ENCODE data around the gene C4orf17.
A peak's percentile ranks its signal among the peaks of the same experiment; 100 is the strongest.
"Not testable (repeated sequence)": the region's sequence is repeated elsewhere in the genome, so short reads cannot be mapped to it uniquely, and the experiment has no call there.

The C4orf17 gene

GRCh38 chr4:99510721-99511120, at the start of gene C4orf17:
Gene C4orf17 (plus strand): TSS chr4:99511021. CDS start chr4:99513082, 2,061 bp downstream.
- DNase-seq (ENCODE audit: low read depth in 2 of 2) = no peak

DNA sequence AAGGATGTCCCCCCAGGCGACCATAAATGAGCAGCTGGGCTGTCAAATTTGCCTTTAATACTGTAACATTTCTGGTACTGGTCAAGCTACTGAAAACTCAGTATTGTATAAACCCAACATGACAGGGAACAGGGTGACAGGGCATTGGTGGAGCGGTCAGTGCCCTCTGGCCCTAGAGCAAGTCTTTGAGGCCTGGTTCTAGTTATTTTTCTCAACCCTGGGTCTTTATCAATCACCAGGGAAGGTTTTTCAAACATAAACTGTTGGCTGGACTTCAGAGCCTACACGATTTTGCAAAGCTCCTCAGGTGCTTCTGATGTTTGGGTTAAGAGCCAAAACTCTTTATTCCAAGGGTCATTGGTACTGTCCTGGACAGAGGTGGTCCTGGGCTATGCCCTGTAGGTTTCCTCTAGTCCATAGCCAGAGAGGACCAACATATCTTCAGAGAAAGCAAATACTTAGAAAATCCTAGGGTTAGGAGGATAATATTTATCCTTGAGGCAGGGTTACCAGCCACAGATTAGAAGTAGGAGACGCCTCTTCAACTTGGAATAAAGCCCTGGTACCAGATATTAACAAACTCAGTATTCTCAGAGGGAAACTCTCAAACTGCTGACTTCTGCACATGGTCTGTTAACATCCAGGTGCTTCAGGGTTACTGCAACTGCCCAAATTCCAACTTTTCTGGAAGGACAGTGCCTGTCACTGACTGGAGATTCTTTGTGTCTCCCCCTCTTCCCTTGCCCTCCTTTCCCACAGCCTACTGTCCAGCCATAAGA, 49.0 kb upstream of the C4orf17 start:
- DNase-seq (ENCODE audit: low read depth in 2 of 2) = no peak

GRCh38 chr4:99462875-99463464, 47.9 kb upstream of the C4orf17 start:
- DNase-seq (ENCODE audit: low read depth in 2 of 2) = peak in 1 of 2 donors; percentile 1

DNA sequence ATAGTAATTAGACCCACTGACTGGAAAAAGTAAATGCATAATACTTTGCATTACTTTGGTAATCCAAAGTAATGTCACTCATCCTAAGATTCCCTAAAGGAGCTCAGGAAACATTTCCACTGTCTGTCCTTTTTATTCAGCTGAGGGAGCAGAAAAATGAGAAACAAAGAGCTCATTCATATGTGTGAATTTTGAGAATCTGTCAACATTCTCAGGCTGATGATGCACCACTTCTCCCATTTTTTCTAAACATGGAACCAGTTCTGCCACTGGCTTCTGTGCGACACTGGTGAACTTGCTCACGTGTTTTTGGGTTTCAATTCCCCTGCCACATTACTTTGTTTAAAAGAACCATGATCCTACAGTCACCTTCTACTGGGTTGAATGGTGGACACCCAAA, 47.3 kb upstream of the C4orf17 start:
- no peak for DNase-seq (ENCODE audit: low read depth in 2 of 2)

DNA sequence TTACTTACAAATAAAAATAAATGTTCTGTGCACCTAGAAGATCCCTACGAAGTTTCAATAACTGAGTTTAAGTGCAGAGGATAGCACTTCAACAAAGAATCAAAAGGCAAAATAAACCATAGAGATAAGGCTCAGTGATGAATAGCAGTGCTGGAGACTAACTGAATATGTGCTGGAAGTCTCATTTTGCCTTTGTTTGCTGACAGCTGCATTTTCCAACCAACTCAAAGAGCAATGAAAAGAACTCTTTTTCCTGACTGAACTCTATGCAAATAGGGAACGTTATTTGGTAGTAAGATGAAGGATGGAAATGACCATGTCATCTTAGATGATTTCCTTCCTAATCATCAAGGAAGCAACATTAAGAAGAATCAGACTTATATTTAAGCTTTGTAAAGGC, 42.9 kb upstream of the C4orf17 start:
- DNase-seq (ENCODE audit: low read depth in 2 of 2) = no peak

DNA sequence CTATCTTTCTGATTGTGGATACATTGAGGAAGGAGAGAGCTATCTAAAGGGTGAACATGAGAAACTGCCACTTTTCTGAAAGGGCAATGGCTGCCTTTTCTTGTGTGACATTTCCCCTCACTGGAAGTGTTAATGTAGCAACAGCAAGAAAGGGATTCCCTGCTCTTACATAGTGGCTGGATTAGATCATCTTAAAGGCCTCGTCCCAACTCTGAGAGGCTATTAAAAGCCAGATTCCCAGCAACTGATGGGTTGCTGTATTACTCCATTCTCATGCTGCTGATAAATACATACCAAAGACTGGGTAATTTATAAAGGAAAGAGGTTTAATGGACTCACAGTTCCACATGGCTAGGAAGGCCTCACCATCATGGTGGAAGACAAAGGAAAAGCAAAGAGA, 41.9 kb upstream of the C4orf17 start:
- no peak for DNase-seq (ENCODE audit: low read depth in 2 of 2)

DNA sequence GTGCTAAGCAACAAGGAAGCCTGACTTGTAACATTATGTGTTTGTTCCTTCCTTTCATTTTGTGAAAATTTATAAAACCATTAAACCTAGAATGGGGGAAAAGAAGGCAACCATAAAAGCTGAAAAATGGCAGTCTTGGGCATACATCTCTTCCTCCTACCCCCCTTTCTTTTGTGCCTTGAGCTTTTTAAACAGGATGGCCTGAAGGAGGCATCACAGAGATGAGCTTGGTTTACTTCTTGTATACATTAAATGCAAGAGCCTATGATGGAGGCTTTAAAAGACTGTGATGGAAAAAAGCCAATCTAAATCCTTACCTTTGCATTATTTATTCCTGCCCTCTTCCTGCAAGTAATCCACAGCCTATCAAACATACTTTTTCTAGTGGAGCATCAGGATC, 39.5 kb upstream of the C4orf17 start:
- no peak for DNase-seq (ENCODE audit: low read depth in 2 of 2)

DNA sequence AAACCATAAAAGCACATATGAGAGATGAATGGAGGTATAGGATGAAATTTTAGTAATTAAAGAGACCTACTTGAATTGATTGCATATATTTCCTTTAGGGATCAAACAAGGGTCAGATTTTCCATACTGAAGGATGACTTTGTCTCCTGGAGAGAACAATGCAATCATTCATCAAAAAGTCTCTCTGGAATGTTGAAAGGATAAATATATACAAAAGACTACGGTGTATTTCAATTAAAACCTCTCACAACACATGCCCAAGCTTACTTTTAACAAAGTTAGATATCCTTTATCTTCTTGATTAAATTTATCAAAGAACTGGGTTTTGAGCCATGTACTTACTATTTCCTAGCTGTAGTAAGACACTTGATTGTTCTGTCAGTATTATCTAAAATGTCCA, 38.9 kb upstream of the C4orf17 start:
- no peak for DNase-seq (ENCODE audit: low read depth in 2 of 2)

- DNase-seq (ENCODE audit: low read depth in 2 of 2) = no peak
Measured at GRCh38 chr4:99473131-99473530, 37.7 kb upstream of the C4orf17 start.

DNA sequence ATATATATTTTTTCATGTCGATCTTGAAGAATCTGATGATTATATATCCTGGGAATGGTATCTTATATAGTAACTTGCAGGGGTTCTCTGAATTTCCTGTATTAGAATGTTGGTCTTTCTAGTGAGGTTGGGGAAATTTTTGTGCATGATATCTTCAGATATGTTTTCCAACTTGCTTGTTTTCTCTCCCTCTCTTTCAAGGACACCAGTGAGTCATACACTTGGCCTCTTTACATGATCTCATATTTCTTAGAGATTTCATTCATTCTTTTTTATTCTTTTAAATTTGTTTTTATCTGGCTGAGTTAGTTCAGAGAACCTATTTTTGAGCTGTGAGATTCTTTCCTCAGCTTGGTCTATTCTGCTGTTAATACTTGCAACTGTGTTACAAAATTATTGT, 27.2 kb upstream of the C4orf17 start:
- no peak for DNase-seq (ENCODE audit: low read depth in 2 of 2)

- no peak for DNase-seq (ENCODE audit: low read depth in 2 of 2)
Measured at GRCh38 chr4:99485212-99485611, 25.6 kb upstream of the C4orf17 start.

DNA sequence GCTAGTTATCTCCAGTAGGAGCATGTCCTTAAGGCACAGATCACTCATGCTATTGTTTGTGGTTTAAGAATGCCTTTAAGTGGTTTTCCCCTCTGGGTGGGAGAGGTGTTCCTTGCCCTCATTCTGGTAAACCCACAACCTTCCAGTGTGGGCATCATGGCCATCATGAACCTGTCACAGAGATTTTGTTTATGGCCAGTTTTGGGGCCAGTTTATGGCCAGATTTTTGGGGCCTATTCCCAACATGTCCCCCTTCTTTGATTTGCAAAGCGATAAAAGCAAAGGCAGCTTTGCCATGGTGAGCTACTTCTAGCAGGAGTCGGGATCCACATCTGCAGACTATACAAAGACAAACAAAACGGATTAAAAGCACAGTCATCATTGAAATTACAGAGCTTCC, 24.2 kb upstream of the C4orf17 start:
- not testable (repeated sequence) for DNase-seq (ENCODE audit: low read depth in 2 of 2)

- no peak for DNase-seq (ENCODE audit: low read depth in 2 of 2)
Measured at GRCh38 chr4:99490286-99490685, 20.5 kb upstream of the C4orf17 start.

DNA sequence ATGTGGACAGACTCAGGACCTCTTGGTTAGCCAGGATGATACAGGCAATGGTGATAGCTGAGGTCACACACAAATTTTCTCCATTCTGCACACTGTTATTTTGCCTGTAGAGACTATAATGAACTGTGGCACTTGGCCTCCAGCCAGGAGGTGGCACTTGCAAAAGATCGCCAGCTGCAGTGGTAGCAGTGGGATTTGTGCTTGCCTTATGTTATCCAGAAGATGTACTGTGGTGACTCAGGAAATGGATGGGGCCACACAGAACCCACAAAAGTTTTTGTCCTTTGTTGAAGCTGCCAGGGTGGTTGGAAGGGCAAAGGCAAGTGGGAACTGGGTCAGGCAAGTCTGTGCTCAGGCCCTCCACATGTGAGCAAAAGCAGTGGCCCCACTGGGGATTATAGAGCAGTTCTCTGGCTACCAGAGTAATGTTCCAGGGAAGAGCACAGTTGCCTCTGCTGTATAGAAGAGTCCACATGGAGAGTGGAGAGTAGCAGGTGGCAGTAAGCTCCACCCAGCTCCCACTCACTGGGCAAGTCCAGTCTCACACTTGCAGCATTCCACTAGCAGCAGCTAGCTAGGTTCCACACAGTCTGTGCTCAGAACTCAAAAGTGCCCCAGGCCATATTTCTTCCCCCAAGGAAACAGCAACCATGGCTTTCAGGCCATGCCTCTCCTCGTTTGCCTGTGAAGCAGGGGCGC, 5.9 kb upstream of the C4orf17 start:
- DNase-seq (ENCODE audit: low read depth in 2 of 2) = no peak

GRCh38 chr4:99506781-99507180, 4.0 kb upstream of the C4orf17 start:
- no peak for DNase-seq (ENCODE audit: low read depth in 2 of 2)

GRCh38 chr4:99507349-99507748, 3.5 kb upstream of the C4orf17 start:
- no peak for DNase-seq (ENCODE audit: low read depth in 2 of 2)

GRCh38 chr4:99507762-99508161, 3.1 kb upstream of the C4orf17 start:
- DNase-seq (ENCODE audit: low read depth in 2 of 2) = no peak

- DNase-seq (ENCODE audit: low read depth in 2 of 2) = no peak
Measured at GRCh38 chr4:99518601-99519295, 7.9 kb downstream of the C4orf17 start.

DNA sequence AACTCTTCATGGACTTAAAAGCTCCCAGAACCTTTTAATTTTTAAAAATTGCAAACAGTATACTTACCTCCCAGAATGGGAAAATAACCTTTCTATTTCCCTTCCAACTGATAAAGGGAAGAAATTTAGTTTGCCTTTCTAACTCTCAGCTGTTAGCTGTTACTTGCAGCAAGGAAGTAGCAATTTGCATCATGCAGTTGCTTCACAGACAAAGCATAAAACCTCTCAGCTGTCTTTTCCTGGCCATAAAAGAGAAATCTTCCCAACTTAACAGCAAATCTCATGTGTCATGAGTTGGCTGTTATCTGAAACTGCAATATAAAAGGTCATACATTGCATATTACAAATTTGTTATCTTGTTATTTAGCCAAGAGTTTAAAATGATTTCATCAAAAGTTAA, 18.4 kb downstream of the C4orf17 start:
- DNase-seq (ENCODE audit: low read depth in 2 of 2) = no peak

DNA sequence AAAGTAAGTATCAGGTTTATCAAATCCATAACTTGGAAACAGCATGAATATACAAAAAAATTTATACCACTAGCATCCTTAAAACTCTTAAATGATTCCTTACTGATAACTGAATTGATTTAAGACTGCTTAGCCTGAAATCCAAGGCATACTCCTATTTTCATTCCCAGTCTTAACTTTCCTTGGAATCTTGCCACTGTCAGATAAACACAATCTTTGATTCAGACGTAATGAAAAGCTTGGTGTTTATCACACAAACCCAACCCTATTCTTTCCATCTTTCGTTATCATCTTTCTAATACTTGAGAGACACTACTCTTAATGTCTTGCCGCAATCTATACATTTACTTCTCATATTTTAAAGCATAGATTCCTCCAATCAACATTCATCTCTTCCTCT, 19.1 kb downstream of the C4orf17 start:
- DNase-seq (ENCODE audit: low read depth in 2 of 2) = no peak

DNA sequence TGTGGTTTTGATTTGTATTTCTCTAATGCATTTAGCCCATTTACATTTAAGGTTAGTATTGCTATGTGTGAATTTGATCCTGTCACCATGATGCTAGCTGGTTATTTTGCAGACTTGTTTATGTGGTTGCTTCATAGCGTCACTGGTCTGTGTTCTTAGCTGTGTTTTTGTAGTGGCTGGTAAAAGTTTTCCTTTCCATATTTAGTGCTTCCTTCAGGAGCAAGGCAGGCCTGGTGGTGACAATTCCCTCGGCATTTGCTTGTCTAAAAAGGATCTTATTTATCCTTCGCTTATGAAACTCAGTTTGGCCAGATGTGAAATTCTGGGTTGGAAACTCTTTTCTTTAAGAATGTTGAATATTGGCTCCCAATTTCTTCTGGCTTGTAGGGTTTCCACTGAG, 23.9 kb downstream of the C4orf17 start:
- DNase-seq (ENCODE audit: low read depth in 2 of 2) = not testable (repeated sequence)

- DNase-seq (ENCODE audit: low read depth in 2 of 2) = no peak
Measured at GRCh38 chr4:99536271-99536670, 25.4 kb downstream of the C4orf17 start.
